Keratinocyte (primary cell): ENCODE measurements around the gene FABP3. TPM values are rescaled to one million over a fixed set of nuclear protein-coding genes. Genes with fewer than 3 reads are reported as not detected.

Source experiments
- DNase-seq: peaks from one replicate; pipeline ENCODE4 v3.0.0-alpha.2; 2011; ENCODE audit warnings: low read depth, missing footprints, low spot score
- FAIRE-seq: peaks from 2 replicates; lab custom pipeline; 2011; peaks lifted over from hg19 to GRCh38; lab: Jason Lieb, UNC
- H2AFZ ChIP-seq: 2 replicates; pipeline ENCODE4 v1.6.0; 2012; ENCODE audit warnings: low read length, control low read depth, inconsistent platforms; ENCODE audit not compliant: control insufficient read depth
- H3K27ac ChIP-seq: 2 replicates; pipeline ENCODE4 v1.5.1; 2011; ENCODE audit warnings: low read length; ENCODE audit not compliant: control insufficient read depth, insufficient read depth
- H3K27me3 ChIP-seq: 3 replicates; pipeline ENCODE4 v1.6.0; 2011; ENCODE audit warnings: low read length; ENCODE audit not compliant: control insufficient read depth, insufficient read depth; ENCODE audit errors: extremely low read depth
- H3K36me3 ChIP-seq, 2 experiments: 2 replicates in 1 of 2; 3 replicates in 1 of 2; pipeline ENCODE4 v1.5.1; 2011; ENCODE audit warnings: low read length in 2 of 2, mild to moderate bottlenecking in 1 of 2; ENCODE audit not compliant: control insufficient read depth in 2 of 2, insufficient read depth in 2 of 2; ENCODE audit errors: extremely low read depth in 1 of 2
- H3K4me1 ChIP-seq: 3 replicates; pipeline ENCODE4 v1.5.1; 2011; ENCODE audit warnings: low read length; ENCODE audit not compliant: control insufficient read depth, insufficient read depth; ENCODE audit errors: extremely low read depth
- H3K4me2 ChIP-seq: 3 replicates; pipeline ENCODE4 v1.6.0; 2011; ENCODE audit warnings: low read depth, low read length; ENCODE audit not compliant: control insufficient read depth, insufficient read depth; ENCODE audit errors: extremely low read depth
- H3K4me3 ChIP-seq, 3 experiments: fragments of 200-600 bp in 1 of 3; sonication (generic) in 1 of 3; 2 replicates in 2 of 3; 3 replicates in 1 of 3; pipeline ENCODE4 v1.5.1; 2011 to 2016; ENCODE audit warnings: low read length in 3 of 3, mild to moderate bottlenecking in 3 of 3, control low read depth in 2 of 3, inconsistent platforms in 1 of 3, low read depth in 1 of 3, mixed read lengths in 1 of 3, mixed run types in 1 of 3, moderate library complexity in 1 of 3; ENCODE audit not compliant: control insufficient read depth in 2 of 3, insufficient read depth in 2 of 3; ENCODE audit errors: extremely low read depth in 1 of 3
- H3K79me2 ChIP-seq: 2 replicates; pipeline ENCODE4 v1.6.0; 2012; ENCODE audit warnings: low read length; ENCODE audit not compliant: control insufficient read depth, insufficient read depth
- H3K9ac ChIP-seq: 3 replicates; pipeline ENCODE4 v1.6.0; 2011; ENCODE audit warnings: low read length; ENCODE audit not compliant: control insufficient read depth, insufficient read depth; ENCODE audit errors: extremely low read depth
- H3K9me1 ChIP-seq: 3 replicates; pipeline ENCODE4 v1.6.0; 2011; ENCODE audit warnings: low read length; ENCODE audit not compliant: control insufficient read depth, insufficient read depth; ENCODE audit errors: extremely low read depth
- H3K9me3 ChIP-seq: 2 replicates; pipeline ENCODE4 v1.5.1; 2012; ENCODE audit warnings: low read depth, low read length; ENCODE audit not compliant: control insufficient read depth
- H4K20me1 ChIP-seq: 3 replicates; pipeline ENCODE4 v1.6.0; 2011; ENCODE audit warnings: low read length; ENCODE audit not compliant: control insufficient read depth, insufficient read depth; ENCODE audit errors: extremely low read depth
- EZH2 ChIP-seq: IDR thresholded peaks from one replicate; pipeline ENCODE4 v1.6.1; 2012; ENCODE audit warnings: inconsistent platforms, mild to moderate bottlenecking, low read length, moderate library complexity
- dilution Hi-C: fragments of 300-500 bp; cut with MboI; formaldehyde crosslinking; loops from one replicate; pipeline ENCODE4 v1.7.0; 2020; ENCODE audit warnings: low sequenced_read_pairs; ENCODE audit not compliant: extremely low pct_ligation_motif_present
- polyA plus RNA-seq, 5 experiments: library from polyadenylated mRNA; depleted of rRNA in 3 of 5; stranded (reverse) in 3 of 5; stranded (forward) in 1 of 5; unstranded in 1 of 5; fragments of >200 nt; gene quantifications; 1 replicate in 1 of 5; 2 replicates in 3 of 5; 3 replicates in 1 of 5; pipeline versions ENCODE4 v1.2.1 to v1.2.3, GENCODE V29; 2011 to 2012; ENCODE audit warnings: missing spikeins in 2 of 5, low read depth in 1 of 5, low replicate concordance in 1 of 5
- TF ChIP-seq, protein P1 (sequence below), 3 experiments: IDR thresholded peaks in 1 of 3; conservative IDR thresholded peaks in 1 of 3; optimal IDR thresholded peaks in 1 of 3; 2 replicates in 2 of 3; 3 replicates in 1 of 3; pipeline versions ENCODE3 to v1.5.1; 2011; ENCODE audit warnings: low read length in 3 of 3, mild to moderate bottlenecking in 3 of 3, moderate library complexity in 2 of 3, control low read depth in 1 of 3, inconsistent platforms in 1 of 3; ENCODE audit not compliant: insufficient read depth in 2 of 3; ENCODE audit errors: extremely low read depth in 1 of 3

Gene FABP3
- polyA plus RNA-seq, 1 donor (not counting 4 experiments of a cell fraction or from before 2014, with no cell fraction given), result 0.59 TPM

DNA sequence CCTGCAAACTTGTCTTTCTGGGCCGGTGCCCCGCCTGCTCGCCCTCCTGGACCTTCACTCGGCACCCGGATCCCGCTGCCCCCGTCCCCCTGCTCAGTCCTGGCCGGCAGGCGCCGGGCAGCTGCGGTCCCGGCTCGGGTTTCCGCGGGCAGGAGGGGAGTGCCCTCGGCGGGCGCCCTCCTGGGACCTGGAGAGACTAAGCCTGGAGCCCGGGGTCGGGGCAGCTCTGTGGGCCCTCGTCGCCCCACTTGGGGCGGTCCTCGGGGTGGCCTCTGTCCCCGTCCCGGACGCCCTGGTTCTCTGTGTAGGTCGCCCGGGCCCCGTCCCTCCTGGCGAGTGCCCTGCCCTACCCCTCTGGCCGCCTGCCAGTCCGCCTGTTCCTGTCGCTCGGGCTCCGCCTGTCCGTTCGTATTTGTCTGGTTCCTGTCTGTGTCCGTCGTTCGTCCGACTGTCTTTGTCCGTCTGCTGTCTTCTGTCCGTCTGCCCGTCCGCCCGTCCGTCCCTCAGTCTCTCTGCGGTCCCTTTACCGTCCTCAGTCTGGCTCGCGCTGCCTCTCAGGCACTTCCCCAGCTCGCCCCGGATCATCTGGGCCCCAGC lies 40.6 kb upstream of the FABP3 start:
- no peaks in the 10 kb centered on the region for H3K27me3 ChIP-seq
- no peak overlapping the region for H2AFZ ChIP-seq
- H3K79me2 ChIP-seq, result peaks cover 48% of the 10 kb centered on the region
- FAIRE-seq (no peak), DNase-seq (no peak)
- H3K4me1 ChIP-seq, result peaks cover 44% of the 10 kb centered on the region
- H3K9ac ChIP-seq, result peak overlapping the region; percentile 94
- dilution Hi-C loops, result no loop called here
- H3K4me3 ChIP-seq, result peak overlapping the region; percentile 86 to 89 (median 88)
- peak overlapping the region; percentile 83 for H3K27ac ChIP-seq
- peaks cover 5% of the 10 kb centered on the region for H4K20me1 ChIP-seq
- no peaks in the 10 kb centered on the region for H3K9me3 ChIP-seq
- H3K4me2 ChIP-seq, result peak overlapping the region; percentile 93
- peaks cover 3% of the 10 kb centered on the region for H3K9me1 ChIP-seq
- TF ChIP-seq, protein P1, sequence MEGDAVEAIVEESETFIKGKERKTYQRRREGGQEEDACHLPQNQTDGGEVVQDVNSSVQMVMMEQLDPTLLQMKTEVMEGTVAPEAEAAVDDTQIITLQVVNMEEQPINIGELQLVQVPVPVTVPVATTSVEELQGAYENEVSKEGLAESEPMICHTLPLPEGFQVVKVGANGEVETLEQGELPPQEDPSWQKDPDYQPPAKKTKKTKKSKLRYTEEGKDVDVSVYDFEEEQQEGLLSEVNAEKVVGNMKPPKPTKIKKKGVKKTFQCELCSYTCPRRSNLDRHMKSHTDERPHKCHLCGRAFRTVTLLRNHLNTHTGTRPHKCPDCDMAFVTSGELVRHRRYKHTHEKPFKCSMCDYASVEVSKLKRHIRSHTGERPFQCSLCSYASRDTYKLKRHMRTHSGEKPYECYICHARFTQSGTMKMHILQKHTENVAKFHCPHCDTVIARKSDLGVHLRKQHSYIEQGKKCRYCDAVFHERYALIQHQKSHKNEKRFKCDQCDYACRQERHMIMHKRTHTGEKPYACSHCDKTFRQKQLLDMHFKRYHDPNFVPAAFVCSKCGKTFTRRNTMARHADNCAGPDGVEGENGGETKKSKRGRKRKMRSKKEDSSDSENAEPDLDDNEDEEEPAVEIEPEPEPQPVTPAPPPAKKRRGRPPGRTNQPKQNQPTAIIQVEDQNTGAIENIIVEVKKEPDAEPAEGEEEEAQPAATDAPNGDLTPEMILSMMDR (optimal IDR thresholded peaks at IDR 0.05 in 1 of 3, IDR thresholded peaks at IDR 0.05 in 1 of 3, conservative IDR thresholded peaks at IDR 0.05 in 1 of 3; ENCODE audit: extremely low read depth in 1 of 3, insufficient read depth in 2 of 3, low read length in 3 of 3), result no peak
- TF ChIP-seq EZH2, result no peak
- peaks cover 6 to 23% of the 10 kb centered on the region in 2 experiments for H3K36me3 ChIP-seq

DNA sequence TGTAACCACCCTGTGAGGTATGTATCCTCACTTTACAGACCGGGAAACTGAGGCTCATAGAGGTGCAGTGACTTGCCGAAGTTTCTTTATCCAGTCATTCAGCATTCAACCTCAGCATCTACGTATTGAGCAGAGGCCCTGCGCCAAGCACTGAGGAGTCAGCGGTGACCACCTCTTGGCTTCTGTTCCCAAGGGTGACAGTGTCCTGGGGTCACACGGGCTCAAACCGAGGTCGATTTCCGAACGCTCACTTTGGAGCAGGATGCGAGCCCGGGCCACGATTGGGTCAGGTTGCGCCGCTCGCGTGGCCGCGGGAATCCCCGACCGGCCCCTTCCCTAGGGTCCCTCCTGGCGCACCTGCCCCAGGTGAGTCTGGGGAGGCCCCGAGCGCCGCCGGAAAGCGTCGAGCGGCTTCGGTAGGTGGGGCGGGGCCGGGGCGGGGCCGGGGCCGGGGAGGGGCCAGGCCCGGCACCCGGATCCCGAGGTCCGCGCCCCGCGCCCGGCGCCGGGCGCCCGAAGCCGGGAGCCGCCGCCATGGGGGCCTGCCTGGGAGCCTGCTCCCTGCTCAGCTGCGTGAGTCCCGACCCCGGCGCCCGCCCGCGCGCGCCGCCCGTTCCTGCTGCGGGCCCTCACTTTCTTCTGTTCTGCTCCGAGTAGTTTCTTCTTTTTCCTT lies 40.0 kb upstream of the FABP3 start, which contains the start of gene SERINC2:
SERINC2 (plus strand) TSS at position 482 of the 673 bp plus-strand sequence; CDS start at position 535, 53 bp downstream.
- H3K27ac ChIP-seq, result peak within 1 kb of the TSS; percentile 83
- no peaks in the 10 kb centered on the region for H3K9me3 ChIP-seq
- no peaks in the 10 kb centered on the region for H3K27me3 ChIP-seq
- peaks cover 3% of the 10 kb centered on the region for H3K9me1 ChIP-seq
- peak within 1 kb of the TSS; percentile 93 for H3K4me2 ChIP-seq
- H3K36me3 ChIP-seq, result peaks cover 4 to 22% of the 10 kb centered on the region in 2 experiments
- dilution Hi-C loops, result no loop called here
- no peak for TF ChIP-seq EZH2
- TF ChIP-seq, protein P1 (optimal IDR thresholded peaks at IDR 0.05 in 1 of 3, IDR thresholded peaks at IDR 0.05 in 1 of 3, conservative IDR thresholded peaks at IDR 0.05 in 1 of 3; ENCODE audit: extremely low read depth in 1 of 3, insufficient read depth in 2 of 3, low read length in 3 of 3), result no peak
- H4K20me1 ChIP-seq, result peaks cover 5% of the 10 kb centered on the region
- H2AFZ ChIP-seq, result peak within 1 kb of the TSS; percentile 28
- peak within 1 kb of the TSS; percentile 86 to 89 (median 88) for H3K4me3 ChIP-seq
- H3K9ac ChIP-seq, result peak within 1 kb of the TSS; percentile 94
- H3K79me2 ChIP-seq, result peaks cover 42% of the 10 kb centered on the region
- DNase-seq, result no peak
- H3K4me1 ChIP-seq, result peaks cover 38% of the 10 kb centered on the region
- no peak for FAIRE-seq
